Astrocyte of the spinal cord (primary cell): ENCODE measurements around the gene CENPB.

Experiments used
- DNase-seq: peaks from one replicate; pipeline ENCODE4 v3.0.0; 2011; ENCODE audit warnings: low read depth, low spot score
- H3K4me3 ChIP-seq: 2 replicates; pipeline ENCODE4 v1.5.1; 2011; ENCODE audit warnings: low read depth, mild to moderate bottlenecking, low read length, moderate library complexity
- CTCF ChIP-seq: IDR thresholded peaks from 2 replicates; pipeline ENCODE4 v1.5.1; 2012; ENCODE audit warnings: low read depth, mild to moderate bottlenecking, low read length, inconsistent platforms
- in situ Hi-C: cut with HindIII; loops from 2 replicates; pipeline ENCODE4 v1.10.0; 2017; ENCODE audit warnings: low sequenced_read_pairs

Gene CENPB

GRCh38 chr20:3821996-3822395, 35.5 kb upstream of the CENPB start:
- no peak overlapping the region for H3K4me3 ChIP-seq
- TF ChIP-seq CTCF: no peak
- DNase-seq: no peak
- in situ Hi-C loops: no loop called here

- no peak for TF ChIP-seq CTCF
- in situ Hi-C loops: no loop called here
- DNase-seq: no peak
These were observed 34.6 kb upstream of the CENPB start for GRCh38 chr20:3820901-3821727.

GRCh38 chr20:3820048-3820900, 33.7 kb upstream of the CENPB start, which contains the start of gene AP5S1:
Gene AP5S1 (plus strand): TSS chr20:3820547. CDS start chr20:3822118, 1,571 bp downstream.
- TF ChIP-seq CTCF: peak; percentile 82
- in situ Hi-C loops: no loop called here
- H3K4me3 ChIP-seq: peak within 1 kb of the TSS; percentile 57
- peak; percentile 97 for DNase-seq

More at GRCh38 chr20:3820901-3821727, 34.6 kb upstream of the CENPB start:
- H3K4me3 ChIP-seq: peak overlapping the region; percentile 57

- TF ChIP-seq CTCF: no peak
- H3K4me3 ChIP-seq: peak overlapping the region; percentile 57
- in situ Hi-C loops: no loop called here
- no peak for DNase-seq
These were observed 33.0 kb upstream of the CENPB start for GRCh38 chr20:3819411-3820047.

- peak; percentile 84 for TF ChIP-seq CTCF
- peak; percentile 79 for DNase-seq
- H3K4me3 ChIP-seq: no peak overlapping the region
- in situ Hi-C loops: no loop called here
These were observed 31.9 kb upstream of the CENPB start for GRCh38 chr20:3818155-3819151.
